Bronchial smooth muscle cell (primary cell): ENCODE results near the gene DRD5. TPM values are rescaled to one million over a fixed set of nuclear protein-coding genes. Genes with fewer than 3 reads are reported as not detected.

Experiments used
- total RNA-seq: library from RNA; depleted of rRNA; stranded (reverse); fragments of >200 nt; gene quantifications from 2 replicates; pipeline ENCODE4 v1.2.1, GENCODE V29; 2014

DRD5 gene
- total RNA-seq: not detected in 2 replicates

DNA sequence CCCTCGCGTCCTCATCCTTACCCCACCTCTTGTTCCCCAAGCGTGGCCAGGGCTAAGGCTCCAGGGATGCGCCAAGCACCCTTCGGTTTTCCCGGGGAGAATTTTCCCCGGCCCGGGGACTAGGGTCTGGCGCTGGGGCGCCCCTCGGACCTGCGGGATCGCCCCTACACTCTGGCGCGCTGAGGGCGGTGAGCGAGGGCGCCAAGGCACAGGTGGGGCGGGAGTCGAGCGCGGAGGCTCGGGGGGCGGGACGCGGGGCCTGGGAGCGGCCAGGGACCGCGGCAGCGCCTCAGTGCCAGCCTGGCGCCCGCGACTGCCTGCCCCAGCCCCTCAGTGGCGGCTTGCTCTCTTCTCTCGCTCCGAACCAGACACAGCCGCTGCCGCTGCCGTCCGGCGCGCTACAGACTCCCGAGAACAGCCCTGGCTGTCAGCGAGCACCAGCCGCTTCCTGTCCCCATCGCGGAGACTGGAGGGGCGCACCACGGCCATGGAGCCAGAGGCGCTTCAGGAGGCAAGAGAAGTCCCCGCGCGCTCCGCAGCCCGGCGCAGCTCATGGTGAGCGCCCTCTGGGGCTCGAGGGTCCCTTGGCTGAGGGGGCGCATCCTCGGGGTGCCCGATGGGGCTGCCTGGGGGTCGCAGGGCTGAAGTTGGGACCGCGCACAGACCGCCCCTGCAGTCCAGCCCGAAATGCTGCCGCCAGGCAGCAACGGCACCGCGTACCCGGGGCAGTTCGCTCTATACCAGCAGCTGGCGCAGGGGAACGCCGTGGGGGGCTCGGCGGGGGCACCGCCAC is at the start of gene DRD5:
DRD5 (plus strand) TSS at position 292 of the 793 bp plus-strand sequence; CDS start at position 688, 396 bp downstream.

Other genes with a start within 250 kb of the DRD5 start
- 2.5 and 3.1 TPM in 2 replicates for gene SLC2A9, start 239.9 kb downstream of the DRD5 start, total RNA-seq